Hepatic stellate cell (primary cell): ENCODE data around the gene MAP9.
"Not testable (repeated sequence)": the region's sequence is repeated elsewhere in the genome, so short reads cannot be mapped to it uniquely, and the experiment has no call there.

Experiments
- DNase-seq: peaks from one replicate; pipeline ENCODE4 v3.0.0; 2011; ENCODE audit warnings: low spot score

Gene MAP9

DNA sequence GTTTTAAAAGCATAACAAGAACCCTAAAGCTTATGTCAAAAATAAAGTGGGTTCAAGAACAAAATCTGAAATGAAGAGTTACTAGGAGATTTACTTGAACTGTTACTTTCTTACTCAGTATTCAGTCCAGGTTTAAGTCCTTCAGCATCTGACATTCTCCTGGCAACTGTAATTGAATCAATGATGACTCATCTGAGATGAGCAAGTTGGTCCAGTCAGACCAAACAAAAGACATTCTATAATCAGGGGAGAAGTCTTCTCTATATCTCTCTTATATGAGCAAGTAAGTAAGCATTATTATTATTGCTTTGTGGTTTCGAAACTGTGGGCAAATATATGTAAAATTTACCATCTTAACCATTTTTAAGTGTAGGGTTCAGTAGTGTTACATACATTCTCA lies 34.6 kb downstream of the MAP9 start:
- peak; percentile 1 for DNase-seq

- no peak for DNase-seq
Observed at GRCh38 chr4:155339999-155340398, 36.8 kb downstream of the MAP9 start.

DNA sequence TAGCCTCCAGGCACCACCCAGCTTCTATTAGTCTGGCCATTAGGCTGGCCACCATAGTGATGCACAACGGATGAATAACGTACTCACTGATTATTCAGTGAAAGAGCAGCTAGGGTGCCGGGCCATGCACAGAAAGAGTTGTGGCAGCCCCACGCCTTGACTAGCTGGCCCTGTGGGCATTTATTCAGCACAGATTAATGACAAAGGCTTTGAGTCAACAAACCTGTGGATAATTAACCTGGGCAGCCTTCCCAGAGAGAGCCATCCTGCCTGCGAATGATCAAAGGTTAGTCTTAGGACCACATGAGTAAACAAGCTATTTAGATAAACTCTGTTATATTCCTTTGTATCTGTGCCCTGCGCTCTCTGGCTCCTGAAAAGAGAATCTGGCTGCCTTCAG lies 37.2 kb downstream of the MAP9 start:
- DNase-seq, result no peak

GRCh38 chr4:155338196-155338595 lies 38.6 kb downstream of the MAP9 start:
- no peak for DNase-seq

GRCh38 chr4:155336242-155336641 lies 40.5 kb downstream of the MAP9 start:
- DNase-seq, result no peak

DNA sequence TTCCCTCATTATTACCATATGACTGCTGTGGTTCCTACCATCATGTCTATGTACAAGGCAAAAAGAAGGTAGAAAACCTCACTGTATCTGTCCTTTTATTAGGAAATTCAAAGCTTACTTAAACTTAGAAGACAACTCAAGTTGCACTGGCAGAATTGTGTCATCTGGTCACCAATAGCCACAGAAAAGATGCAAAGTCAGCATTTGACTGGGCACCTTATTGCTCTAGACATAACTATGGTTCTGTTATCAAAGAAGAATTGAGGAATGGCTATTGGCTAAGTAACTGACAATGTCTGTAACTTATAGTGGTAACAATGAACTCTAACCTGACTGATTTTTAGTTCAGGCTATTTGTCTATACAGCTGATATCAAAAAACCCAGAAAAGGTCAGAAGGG lies 45.3 kb downstream of the MAP9 start:
- DNase-seq, result no peak

DNA sequence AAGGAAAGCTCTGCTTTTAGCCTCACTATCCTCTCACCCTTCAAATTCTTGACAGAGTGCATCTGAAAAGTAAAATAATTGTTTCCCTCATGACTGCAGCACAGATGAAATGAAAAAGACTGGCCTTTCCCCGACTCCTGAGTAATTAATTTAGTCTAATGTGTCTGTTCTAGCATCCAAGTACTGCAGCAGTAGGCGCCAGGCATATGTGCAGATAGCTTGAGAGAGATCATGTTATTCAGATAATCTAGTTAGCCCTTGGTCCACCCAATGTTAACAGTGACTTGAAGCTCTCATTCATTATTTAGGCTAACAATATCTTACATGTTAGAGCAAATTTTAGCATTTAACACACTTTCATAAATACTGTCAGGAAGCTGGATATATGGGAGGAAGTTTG lies 54.0 kb downstream of the MAP9 start:
- DNase-seq, result no peak

- DNase-seq, result no peak
Observed at GRCh38 chr4:155321006-155321405, 55.8 kb downstream of the MAP9 start.

GRCh38 chr4:155319516-155319915 lies 57.2 kb downstream of the MAP9 start:
- no peak for DNase-seq

DNA sequence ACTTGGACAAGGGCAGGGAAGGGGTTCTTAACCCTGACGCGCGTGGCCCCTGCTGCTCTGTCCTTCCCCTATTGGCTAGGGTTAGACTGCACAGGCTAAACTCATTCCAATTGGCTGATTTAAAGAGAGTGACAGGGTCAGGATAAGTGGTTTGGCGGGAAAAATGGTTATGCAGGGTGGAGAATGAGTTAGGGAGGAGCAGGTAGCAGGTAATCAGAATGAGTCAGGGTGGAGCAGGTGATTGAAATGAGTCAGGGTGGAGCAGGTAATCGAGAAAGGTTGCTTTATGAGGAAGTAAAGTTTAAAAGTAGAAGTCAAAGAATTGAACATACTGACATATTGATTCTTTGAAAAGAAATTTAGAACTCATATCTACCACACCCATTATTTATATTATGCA lies 64.7 kb downstream of the MAP9 start:
- DNase-seq, result not testable (repeated sequence)

DNA sequence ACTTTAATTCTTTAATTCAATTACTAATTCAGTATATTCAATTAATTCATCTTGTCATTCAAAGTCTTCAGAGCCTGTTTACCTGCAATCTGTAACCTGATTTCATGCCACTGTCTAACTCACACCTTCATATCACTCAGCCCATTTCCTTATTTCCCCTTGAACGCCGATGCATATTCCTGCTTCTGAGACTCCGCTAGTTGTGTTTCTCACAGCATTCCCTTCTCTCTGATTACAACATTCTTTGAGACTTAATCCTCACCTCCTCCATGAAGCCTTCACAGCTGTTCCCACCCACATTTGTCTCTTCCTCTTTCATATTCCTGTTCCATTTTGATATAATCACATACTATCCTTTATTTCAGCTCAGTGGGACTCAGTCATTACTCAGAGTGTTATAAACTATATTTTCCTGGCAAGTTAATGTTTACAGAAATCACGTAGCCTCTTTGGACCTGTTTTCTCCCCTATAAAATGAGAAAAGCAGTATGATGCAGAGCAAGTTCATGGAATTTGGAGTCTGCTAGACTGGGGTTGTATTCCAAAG lies 69.0 kb downstream of the MAP9 start:
- no peak for DNase-seq

- DNase-seq, result no peak
Observed at GRCh38 chr4:155305619-155306018, 71.1 kb downstream of the MAP9 start.

DNA sequence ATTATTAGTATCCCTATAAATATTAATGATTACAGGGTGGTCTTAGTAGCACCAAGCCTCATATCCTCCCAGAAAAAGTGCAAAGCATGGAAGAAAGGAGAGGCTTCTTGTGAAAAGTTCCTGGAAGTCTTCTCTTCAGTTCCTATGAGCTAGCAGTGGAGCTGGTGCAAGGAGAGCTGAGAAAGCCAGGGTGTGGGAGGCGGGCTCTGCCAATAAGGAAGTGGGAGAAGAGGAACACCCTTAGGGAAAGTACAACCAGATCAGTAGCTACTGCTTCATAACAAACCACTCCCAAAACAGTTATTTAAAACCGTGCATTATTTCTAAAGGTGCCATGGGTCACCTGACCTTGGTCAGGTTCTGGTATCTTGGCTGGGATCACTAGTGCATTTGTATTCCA lies 72.4 kb downstream of the MAP9 start:
- no peak for DNase-seq

- no peak for DNase-seq
Observed at GRCh38 chr4:155299103-155299502, 77.7 kb downstream of the MAP9 start.
